Measurements from ENCODE around the gene GORASP1. TPM values are rescaled to one million over a fixed set of nuclear protein-coding genes. Genes with fewer than 3 reads are reported as not detected.

Gene GORASP1
- total and polyA plus RNA-seq, 2 of the 13 experiments (the other 11 are each of a cell fraction or from before 2014, with no cell fraction given) = 36.4 to 39.8 TPM

DNA sequence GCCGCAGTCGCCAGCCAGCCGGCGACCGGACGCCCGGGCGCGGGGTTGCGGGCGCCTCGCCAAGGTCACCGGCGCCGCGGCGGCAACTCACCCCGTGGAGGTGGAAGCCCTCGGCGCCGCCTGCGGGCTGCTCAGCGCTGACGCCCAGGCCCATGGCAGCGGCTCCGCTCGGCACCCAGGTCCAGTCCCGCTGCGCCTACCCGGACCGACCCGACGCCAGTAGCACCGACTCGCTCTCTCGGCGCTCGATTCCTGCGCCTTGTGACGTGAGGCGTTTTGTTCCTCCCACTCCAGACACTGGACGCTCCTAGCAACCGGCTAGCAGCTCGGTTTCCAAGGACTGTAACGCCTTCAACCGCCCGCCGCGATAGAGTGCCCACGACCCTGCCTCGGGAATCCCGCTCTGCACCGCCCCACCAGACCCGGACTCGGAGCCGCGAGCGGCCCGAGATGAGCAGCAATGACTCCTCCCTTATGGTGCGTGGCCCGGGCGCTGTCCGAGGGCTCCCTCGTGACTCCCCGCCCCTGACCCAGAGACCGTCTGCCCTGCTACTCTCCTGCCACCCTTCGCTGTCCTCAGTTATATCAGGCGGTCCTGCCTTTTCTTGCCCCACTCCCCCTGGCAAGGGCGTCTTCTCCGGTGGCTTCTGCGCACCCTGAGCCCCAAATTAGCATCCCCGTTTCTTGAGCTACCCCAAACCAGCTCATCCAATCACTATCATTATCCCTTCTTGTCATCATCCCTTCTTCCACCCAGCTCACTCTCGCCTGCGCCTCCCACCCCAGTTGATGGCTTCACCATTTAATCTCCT, at the start of gene GORASP1, which contains the start of gene TTC21A (continued):
- TF ChIP-seq, protein P1, sequence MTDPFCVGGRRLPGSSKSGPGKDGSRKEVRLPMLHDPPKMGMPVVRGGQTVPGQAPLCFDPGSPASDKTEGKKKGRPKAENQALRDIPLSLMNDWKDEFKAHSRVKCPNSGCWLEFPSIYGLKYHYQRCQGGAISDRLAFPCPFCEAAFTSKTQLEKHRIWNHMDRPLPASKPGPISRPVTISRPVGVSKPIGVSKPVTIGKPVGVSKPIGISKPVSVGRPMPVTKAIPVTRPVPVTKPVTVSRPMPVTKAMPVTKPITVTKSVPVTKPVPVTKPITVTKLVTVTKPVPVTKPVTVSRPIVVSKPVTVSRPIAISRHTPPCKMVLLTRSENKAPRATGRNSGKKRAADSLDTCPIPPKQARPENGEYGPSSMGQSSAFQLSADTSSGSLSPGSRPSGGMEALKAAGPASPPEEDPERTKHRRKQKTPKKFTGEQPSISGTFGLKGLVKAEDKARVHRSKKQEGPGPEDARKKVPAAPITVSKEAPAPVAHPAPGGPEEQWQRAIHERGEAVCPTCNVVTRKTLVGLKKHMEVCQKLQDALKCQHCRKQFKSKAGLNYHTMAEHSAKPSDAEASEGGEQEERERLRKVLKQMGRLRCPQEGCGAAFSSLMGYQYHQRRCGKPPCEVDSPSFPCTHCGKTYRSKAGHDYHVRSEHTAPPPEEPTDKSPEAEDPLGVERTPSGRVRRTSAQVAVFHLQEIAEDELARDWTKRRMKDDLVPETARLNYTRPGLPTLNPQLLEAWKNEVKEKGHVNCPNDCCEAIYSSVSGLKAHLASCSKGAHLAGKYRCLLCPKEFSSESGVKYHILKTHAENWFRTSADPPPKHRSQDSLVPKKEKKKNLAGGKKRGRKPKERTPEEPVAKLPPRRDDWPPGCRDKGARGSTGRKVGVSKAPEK (CRISPR knock-in tag; IDR thresholded peaks at IDR 0.05; ENCODE audit: borderline replicate concordance) = no peak
- TF ChIP-seq SAFB2 (CRISPR knock-in tag; IDR thresholded peaks at IDR 0.05; ENCODE audit: borderline replicate concordance, low read depth) (0 out of 2 replicates have a peak, but pooled peaks have one; percentile 72), BCL6 (CRISPR knock-in tag; IDR thresholded peaks at IDR 0.05) (no peak), ZNF33A (CRISPR knock-in tag; IDR thresholded peaks at IDR 0.05; ENCODE audit: borderline replicate concordance) (0 out of 2 replicates have a peak, but pooled peaks have one; percentile 68), MXI1 (IDR thresholded peaks at IDR 0.05; ENCODE audit: borderline replicate concordance, low read depth, low read length) (peak; percentile 49; the same call in 1 of the 3 replicates), CEBPB (IDR thresholded peaks at IDR 0.05; ENCODE audit: borderline replicate concordance, low read depth, low read length) (no peak), MBNL3 (CRISPR knock-in tag; conservative IDR thresholded peaks at IDR 0.05) (no peak), ZNF749 (CRISPR knock-in tag; IDR thresholded peaks at IDR 0.05; ENCODE audit: borderline replicate concordance) (no peak), MIER3 (CRISPR knock-in tag; IDR thresholded peaks at IDR 0.05; ENCODE audit: borderline replicate concordance) (no peak), EZH2 (conservative IDR thresholded peaks at IDR 0.05; ENCODE audit: low read depth, low read length) (no peak), ETV5 (CRISPR knock-in tag; IDR thresholded peaks at IDR 0.05; ENCODE audit: borderline replicate concordance) (peak; percentile 16; the same call in 1 of the 2 replicates), DNMT1 (CRISPR knock-in tag; IDR thresholded peaks at IDR 0.05) (no peak), ATF1 (CRISPR knock-in tag; IDR thresholded peaks at IDR 0.05) (peak; percentile 72; the same call in 1 of the 2 replicates), ZSCAN12 (CRISPR knock-in tag; IDR thresholded peaks at IDR 0.05) (no peak)
- TF ChIP-seq, protein P2, sequence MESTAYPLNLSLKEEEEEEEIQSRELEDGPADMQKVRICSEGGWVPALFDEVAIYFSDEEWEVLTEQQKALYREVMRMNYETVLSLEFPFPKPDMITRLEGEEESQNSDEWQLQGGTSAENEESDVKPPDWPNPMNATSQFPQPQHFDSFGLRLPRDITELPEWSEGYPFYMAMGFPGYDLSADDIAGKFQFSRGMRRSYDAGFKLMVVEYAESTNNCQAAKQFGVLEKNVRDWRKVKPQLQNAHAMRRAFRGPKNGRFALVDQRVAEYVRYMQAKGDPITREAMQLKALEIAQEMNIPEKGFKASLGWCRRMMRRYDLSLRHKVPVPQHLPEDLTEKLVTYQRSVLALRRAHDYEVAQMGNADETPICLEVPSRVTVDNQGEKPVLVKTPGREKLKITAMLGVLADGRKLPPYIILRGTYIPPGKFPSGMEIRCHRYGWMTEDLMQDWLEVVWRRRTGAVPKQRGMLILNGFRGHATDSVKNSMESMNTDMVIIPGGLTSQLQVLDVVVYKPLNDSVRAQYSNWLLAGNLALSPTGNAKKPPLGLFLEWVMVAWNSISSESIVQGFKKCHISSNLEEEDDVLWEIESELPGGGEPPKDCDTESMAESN (CRISPR knock-in tag; conservative IDR thresholded peaks at IDR 0.05) = no peak; the same call in 1 of the 2 replicates
- TF ChIP-seq, protein P3, sequence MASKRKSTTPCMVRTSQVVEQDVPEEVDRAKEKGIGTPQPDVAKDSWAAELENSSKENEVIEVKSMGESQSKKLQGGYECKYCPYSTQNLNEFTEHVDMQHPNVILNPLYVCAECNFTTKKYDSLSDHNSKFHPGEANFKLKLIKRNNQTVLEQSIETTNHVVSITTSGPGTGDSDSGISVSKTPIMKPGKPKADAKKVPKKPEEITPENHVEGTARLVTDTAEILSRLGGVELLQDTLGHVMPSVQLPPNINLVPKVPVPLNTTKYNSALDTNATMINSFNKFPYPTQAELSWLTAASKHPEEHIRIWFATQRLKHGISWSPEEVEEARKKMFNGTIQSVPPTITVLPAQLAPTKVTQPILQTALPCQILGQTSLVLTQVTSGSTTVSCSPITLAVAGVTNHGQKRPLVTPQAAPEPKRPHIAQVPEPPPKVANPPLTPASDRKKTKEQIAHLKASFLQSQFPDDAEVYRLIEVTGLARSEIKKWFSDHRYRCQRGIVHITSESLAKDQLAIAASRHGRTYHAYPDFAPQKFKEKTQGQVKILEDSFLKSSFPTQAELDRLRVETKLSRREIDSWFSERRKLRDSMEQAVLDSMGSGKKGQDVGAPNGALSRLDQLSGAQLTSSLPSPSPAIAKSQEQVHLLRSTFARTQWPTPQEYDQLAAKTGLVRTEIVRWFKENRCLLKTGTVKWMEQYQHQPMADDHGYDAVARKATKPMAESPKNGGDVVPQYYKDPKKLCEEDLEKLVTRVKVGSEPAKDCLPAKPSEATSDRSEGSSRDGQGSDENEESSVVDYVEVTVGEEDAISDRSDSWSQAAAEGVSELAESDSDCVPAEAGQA (IDR thresholded peaks at IDR 0.05; ENCODE audit: low read depth) = 0 out of 2 replicates have a peak, but pooled peaks have one; percentile 20
- TF ChIP-seq, protein P3 (CRISPR knock-in tag; IDR thresholded peaks at IDR 0.05; ENCODE audit: borderline replicate concordance) = no peak
